Measurements from ENCODE around the gene PSME3IP1. TPM values are rescaled to one million over a fixed set of nuclear protein-coding genes. Genes with fewer than 3 reads are reported as not detected.
"Not testable (repeated sequence)": the region's sequence is repeated elsewhere in the genome, so short reads cannot be mapped to it uniquely, and the experiment has no call there.

Gene PSME3IP1
- total and polyA plus RNA-seq, 5 experiments from 2014 or later = 66.0 to 158 (median 81.4) TPM

GRCh38 chr16:57216968-57217367 is 31.1 kb upstream of the PSME3IP1 start:
- H3K27me3 Mint-ChIP-seq = no peaks in the 10 kb centered on the region
- no peak for ATAC-seq

GRCh38 chr16:57213462-57213861 is 27.6 kb upstream of the PSME3IP1 start:
- H3K27me3 Mint-ChIP-seq = no peaks in the 10 kb centered on the region
- H3K27ac Mint-ChIP-seq = no peak overlapping the region
- DNase-seq = no peak
- POLR2A ChIA-PET = interaction anchor here (0.5 kb wide), 1 partner anchor 21 kb away, joined by 3 read pairs; no protein-coding TSS in a partner anchor
- H3K36me3 Mint-ChIP-seq = peaks cover 45 to 94% (median 73%) of the 10 kb centered on the region in 3 donors
- no peak overlapping the region for H3K4me3 Mint-ChIP-seq
- peaks cover 0 to 6% (median 0%) of the 10 kb centered on the region in 4 donors for H3K4me1 Mint-ChIP-seq
- peaks cover 9 to 40% (median 16%) of the 10 kb centered on the region in 9 donors for H3K9me3 Mint-ChIP-seq
- no peak for ATAC-seq

More at GRCh38 chr16:57216968-57217367, 31.1 kb upstream of the PSME3IP1 start:
- POLR2A ChIA-PET = no interaction called here
- H3K27ac Mint-ChIP-seq = no peak overlapping the region
- H3K9me3 Mint-ChIP-seq = peaks cover 12 to 48% (median 21%) of the 10 kb centered on the region in 9 donors
- DNase-seq = no peak
- H3K4me1 Mint-ChIP-seq = peaks cover 0 to 8% (median 3%) of the 10 kb centered on the region in 4 donors
- H3K4me3 Mint-ChIP-seq = no peak overlapping the region
- peaks cover 54 to 93% (median 84%) of the 10 kb centered on the region in 3 donors for H3K36me3 Mint-ChIP-seq

DNA sequence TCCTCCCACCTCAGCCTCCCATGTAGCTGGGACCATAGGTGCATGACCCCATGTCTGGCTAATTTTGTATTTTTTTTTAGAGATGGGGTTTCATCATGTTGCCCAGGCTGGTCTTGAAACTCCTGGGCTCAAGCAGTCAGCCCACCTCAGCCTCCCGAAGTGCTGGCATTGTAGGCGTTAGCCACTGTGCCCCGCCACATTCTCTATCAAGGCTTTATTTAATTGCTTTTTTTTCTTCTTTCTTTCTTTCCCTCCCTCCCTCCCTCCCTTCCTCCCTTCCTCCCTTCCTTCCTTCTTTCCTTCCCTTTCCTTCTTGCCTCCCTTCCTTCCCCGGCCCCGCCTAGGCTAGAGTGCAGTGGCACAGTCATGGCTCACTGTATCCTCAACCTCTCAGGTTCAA is 23.9 kb upstream of the PSME3IP1 start:
- Mint-ChIP-seq H3K9me3 (peaks cover 0 to 7% (median 0%) of the 10 kb centered on the region in 9 donors), H3K27me3 (no peaks in the 10 kb centered on the region), H3K27ac (peak overlapping the region in 2 of 10 donors; percentile 45 to 64), H3K4me1 (peaks cover 0 to 2% (median 0%) of the 10 kb centered on the region in 4 donors), H3K36me3 (peaks cover 14 to 95% (median 43%) of the 10 kb centered on the region in 3 donors), H3K4me3 (no peak overlapping the region)
- DNase-seq (no peak), ATAC-seq (no peak)
- POLR2A ChIA-PET = no interaction called here

- Mint-ChIP-seq H3K4me1 (peaks cover 0 to 4% (median 1%) of the 10 kb centered on the region in 4 donors), H3K27me3 (no peaks in the 10 kb centered on the region), H3K4me3 (no peak overlapping the region), H3K36me3 (peaks cover 7 to 91% (median 34%) of the 10 kb centered on the region in 3 donors), H3K9me3 (peaks cover 0 to 4% (median 0%) of the 10 kb centered on the region in 9 donors), H3K27ac (no peak overlapping the region)
- ATAC-seq = no peak
- DNase-seq = no peak
- POLR2A ChIA-PET = no interaction called here
Observed at GRCh38 chr16:57208926-57209325, 23.1 kb upstream of the PSME3IP1 start.

DNA sequence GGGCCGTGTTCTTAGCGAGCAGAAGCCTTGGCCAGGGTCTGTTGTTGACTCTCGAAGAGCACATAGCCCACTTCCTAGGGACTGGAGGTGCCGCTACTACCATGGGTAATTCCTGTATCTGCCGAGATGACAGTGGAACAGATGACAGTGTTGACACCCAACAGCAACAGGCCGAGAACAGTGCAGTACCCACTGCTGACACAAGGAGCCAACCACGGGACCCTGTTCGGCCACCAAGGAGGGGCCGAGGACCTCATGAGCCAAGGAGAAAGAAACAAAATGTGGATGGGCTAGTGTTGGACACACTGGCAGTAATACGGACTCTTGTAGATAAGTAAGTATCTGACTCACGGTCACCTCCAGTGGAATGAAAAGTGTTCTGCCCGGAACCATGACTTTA is 18.8 kb upstream of the PSME3IP1 start:
- H3K36me3 Mint-ChIP-seq = peaks cover 0 to 55% (median 11%) of the 10 kb centered on the region in 3 donors

GRCh38 chr16:57203451-57203850 is 17.6 kb upstream of the PSME3IP1 start:
- ATAC-seq (no peak), DNase-seq (no peak)
- Mint-ChIP-seq H3K4me3 (no peak overlapping the region), H3K4me1 (peaks cover 6 to 18% (median 10%) of the 10 kb centered on the region in 4 donors), H3K9me3 (no peaks in the 10 kb centered on the region), H3K36me3 (peaks cover 0 to 50% (median 7%) of the 10 kb centered on the region in 3 donors), H3K27me3 (no peaks in the 10 kb centered on the region), H3K27ac (peak overlapping the region in 5 of 10 donors; percentile 6 to 80 (median 57))
- POLR2A ChIA-PET = no interaction called here

More for the DNA sequence above, 18.8 kb upstream of the PSME3IP1 start:
- Mint-ChIP-seq H3K27ac (peak overlapping the region in 1 of 10 donors; percentile 14), H3K9me3 (no peaks in the 10 kb centered on the region), H3K4me3 (no peak overlapping the region), H3K27me3 (no peaks in the 10 kb centered on the region), H3K4me1 (peaks cover 4 to 12% (median 6%) of the 10 kb centered on the region in 4 donors)
- ATAC-seq (no peak), DNase-seq (no peak)
- POLR2A ChIA-PET = no interaction called here

GRCh38 chr16:57202095-57202886 is 16.5 kb upstream of the PSME3IP1 start:
- no peak overlapping the region for H3K4me3 Mint-ChIP-seq
- peaks cover 0 to 39% (median 3%) of the 10 kb centered on the region in 3 donors for H3K36me3 Mint-ChIP-seq
- peaks cover 6 to 18% (median 11%) of the 10 kb centered on the region in 4 donors for H3K4me1 Mint-ChIP-seq
- ATAC-seq = no peak
- no peaks in the 10 kb centered on the region for H3K27me3 Mint-ChIP-seq
- no peak for DNase-seq
- peak overlapping the region in 4 of 10 donors; percentile 10 to 46 (median 28) for H3K27ac Mint-ChIP-seq
- POLR2A ChIA-PET = no interaction called here
- H3K9me3 Mint-ChIP-seq = no peaks in the 10 kb centered on the region

DNA sequence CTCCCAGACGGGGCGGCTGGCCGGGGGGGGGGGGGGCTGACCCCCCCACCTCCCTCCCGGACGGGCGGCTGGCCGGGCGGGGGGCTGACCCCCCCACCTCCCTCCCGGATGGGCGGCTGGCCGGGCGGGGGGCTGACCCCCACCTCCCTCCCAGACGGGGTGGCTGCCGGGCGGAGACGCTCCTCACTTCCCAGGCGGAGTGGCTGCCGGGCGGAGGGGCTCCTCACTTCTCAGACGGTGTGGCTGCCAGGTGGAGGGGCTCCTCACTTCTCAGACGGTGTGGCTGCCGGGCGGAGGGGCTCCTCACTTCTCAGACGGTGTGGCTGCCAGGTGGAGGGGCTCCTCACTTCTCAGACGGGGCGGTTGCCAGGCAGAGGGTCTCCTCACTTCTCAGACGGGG is 15.1 kb upstream of the PSME3IP1 start:
- peaks cover 9 to 30% (median 17%) of the 10 kb centered on the region in 4 donors for H3K4me1 Mint-ChIP-seq
- H3K27me3 Mint-ChIP-seq, H3K27ac Mint-ChIP-seq, POLR2A ChIA-PET, ATAC-seq, DNase-seq, H3K9me3 Mint-ChIP-seq, H3K4me3 Mint-ChIP-seq: not testable (repeated sequence)
- H3K36me3 Mint-ChIP-seq = peaks cover 0 to 32% (median 3%) of the 10 kb centered on the region in 3 donors

DNA sequence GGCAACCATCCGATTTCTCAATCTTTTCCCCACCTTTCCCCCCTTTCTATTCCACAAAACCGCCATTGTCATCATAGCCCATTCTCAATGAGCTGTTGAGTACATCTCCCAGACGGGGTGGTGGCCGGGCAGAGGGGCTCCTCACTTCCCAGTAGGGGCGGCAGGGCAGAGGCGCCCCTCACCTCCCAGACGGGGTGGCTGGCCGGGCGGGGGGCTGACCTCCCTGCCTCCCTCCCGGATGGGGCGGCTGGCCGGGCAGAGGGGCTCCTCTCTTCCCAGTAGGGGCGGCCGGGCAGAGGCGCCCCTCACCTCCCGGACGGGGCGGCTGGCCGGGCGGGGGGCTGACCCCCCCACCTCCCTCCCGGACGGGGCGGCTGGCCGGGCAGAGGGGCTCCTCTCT is 14.5 kb upstream of the PSME3IP1 start:
- H3K4me1 Mint-ChIP-seq = peaks cover 10 to 30% (median 18%) of the 10 kb centered on the region in 4 donors
- ATAC-seq, H3K27ac Mint-ChIP-seq, H3K4me3 Mint-ChIP-seq, DNase-seq, H3K9me3 Mint-ChIP-seq, POLR2A ChIA-PET, H3K27me3 Mint-ChIP-seq: not testable (repeated sequence)
- H3K36me3 Mint-ChIP-seq = peaks cover 0 to 27% (median 3%) of the 10 kb centered on the region in 3 donors

- H3K9me3 Mint-ChIP-seq = no peaks in the 10 kb centered on the region
- H3K4me1 Mint-ChIP-seq = peaks cover 17 to 41% (median 29%) of the 10 kb centered on the region in 4 donors
- no peak for DNase-seq
- no peak for ATAC-seq
- no peak overlapping the region for H3K27ac Mint-ChIP-seq
- POLR2A ChIA-PET = interaction anchor here (0.8 kb wide), 1 partner anchor 11 kb away, joined by 3 read pairs; the partner anchor contains the start of gene PSME3IP1
- no peaks in the 10 kb centered on the region for H3K27me3 Mint-ChIP-seq
- H3K36me3 Mint-ChIP-seq = peaks cover 0 to 28% (median 3%) of the 10 kb centered on the region in 3 donors
- no peak overlapping the region for H3K4me3 Mint-ChIP-seq
Observed at GRCh38 chr16:57196753-57197152, 10.9 kb upstream of the PSME3IP1 start.

DNA sequence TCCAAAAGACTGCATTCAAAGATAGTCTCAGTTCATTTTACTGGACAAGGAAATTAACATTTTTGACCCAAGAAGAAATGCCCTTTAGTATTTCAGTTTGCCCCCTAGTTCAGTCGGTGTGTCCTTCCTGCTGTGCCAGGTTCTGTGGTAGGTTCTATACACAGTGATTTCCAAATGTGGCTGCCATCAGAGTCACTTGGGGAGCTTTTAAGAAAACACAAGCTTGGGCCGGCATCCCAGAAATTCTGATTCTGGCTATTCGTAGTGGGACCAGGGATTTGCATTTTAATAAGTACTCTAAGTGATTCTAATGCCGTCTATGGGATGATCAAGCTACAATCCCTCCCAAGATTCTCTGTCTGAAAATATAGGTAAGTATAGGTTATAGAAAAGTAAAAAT is 10.4 kb upstream of the PSME3IP1 start:
- POLR2A ChIA-PET = no interaction called here

DNA sequence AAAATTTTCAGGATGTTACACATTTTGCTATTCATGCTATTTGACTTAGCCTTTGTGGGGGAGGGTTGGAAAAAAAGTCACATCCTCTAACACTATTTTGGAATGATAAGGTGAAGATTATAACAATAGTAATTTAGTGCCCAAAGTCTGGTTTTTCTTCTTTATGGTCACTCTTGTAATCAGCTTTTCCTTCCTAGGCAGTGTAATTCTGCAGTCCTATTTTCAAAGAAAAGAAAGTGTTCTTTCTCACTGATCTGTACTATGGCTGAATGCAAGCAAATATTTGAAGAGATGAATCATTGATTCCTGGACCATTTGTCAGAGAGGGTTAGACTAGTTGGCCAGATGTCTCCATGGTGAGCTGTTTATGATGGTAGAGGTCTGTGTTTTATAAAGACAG is 8.7 kb upstream of the PSME3IP1 start:
- Mint-ChIP-seq H3K9me3 (no peaks in the 10 kb centered on the region), H3K4me3 (no peak overlapping the region), H3K27me3 (no peaks in the 10 kb centered on the region), H3K36me3 (peaks cover 0 to 32% (median 3%) of the 10 kb centered on the region in 3 donors), H3K27ac (peak overlapping the region in 2 of 10 donors; percentile 35 to 68), H3K4me1 (peaks cover 24 to 53% (median 40%) of the 10 kb centered on the region in 4 donors)
- no peak for DNase-seq
- POLR2A ChIA-PET = interaction anchor here (0.6 kb wide), 1 partner anchor 25 kb away, joined by 5 read pairs; no protein-coding TSS in a partner anchor
- no peak for ATAC-seq

More for the DNA sequence above, 10.4 kb upstream of the PSME3IP1 start:
- H3K9me3 Mint-ChIP-seq = no peaks in the 10 kb centered on the region
- H3K4me3 Mint-ChIP-seq = no peak overlapping the region
- ATAC-seq (no peak), DNase-seq (no peak)
- H3K36me3 Mint-ChIP-seq = peaks cover 0 to 28% (median 3%) of the 10 kb centered on the region in 3 donors
- peak overlapping the region in 1 of 10 donors; percentile 84 for H3K27ac Mint-ChIP-seq
- peaks cover 19 to 42% (median 30%) of the 10 kb centered on the region in 4 donors for H3K4me1 Mint-ChIP-seq
- no peaks in the 10 kb centered on the region for H3K27me3 Mint-ChIP-seq
